ENCODE results near the gene WFS1.

The WFS1 gene

GRCh38 chr4:6288342-6288741 lies 18.7 kb downstream of the WFS1 start:
- DNase-seq (ENCODE audit: low read depth), result no peak
- TF ChIP-seq CTCF (conservative IDR thresholded peaks at IDR 0.05; ENCODE audit: low read depth, low read length), result no peak
- no peak overlapping the region for H3K4me3 ChIP-seq (ENCODE audit: low read length)

GRCh38 chr4:6288871-6289270 lies 19.2 kb downstream of the WFS1 start:
- no peak overlapping the region for H3K4me3 ChIP-seq (ENCODE audit: low read length)
- DNase-seq (ENCODE audit: low read depth), result no peak
- TF ChIP-seq CTCF (conservative IDR thresholded peaks at IDR 0.05; ENCODE audit: low read depth, low read length), result no peak

- DNase-seq (ENCODE audit: low read depth), result no peak
- TF ChIP-seq CTCF (conservative IDR thresholded peaks at IDR 0.05; ENCODE audit: low read depth, low read length), result no peak
- no peak overlapping the region for H3K4me3 ChIP-seq (ENCODE audit: low read length)
Measured at GRCh38 chr4:6290256-6290655, 20.6 kb downstream of the WFS1 start.

- no peak overlapping the region for H3K4me3 ChIP-seq (ENCODE audit: low read length)
- no peak for TF ChIP-seq CTCF (conservative IDR thresholded peaks at IDR 0.05; ENCODE audit: low read depth, low read length)
- DNase-seq (ENCODE audit: low read depth), result no peak
Measured at GRCh38 chr4:6290769-6291547, 21.3 kb downstream of the WFS1 start.

GRCh38 chr4:6291784-6292297 lies 22.2 kb downstream of the WFS1 start:
- no peak for TF ChIP-seq CTCF (conservative IDR thresholded peaks at IDR 0.05; ENCODE audit: low read depth, low read length)
- DNase-seq (ENCODE audit: low read depth), result no peak
- H3K4me3 ChIP-seq (ENCODE audit: low read length), result no peak overlapping the region

GRCh38 chr4:6292376-6293096 lies 22.9 kb downstream of the WFS1 start:
- TF ChIP-seq CTCF (conservative IDR thresholded peaks at IDR 0.05; ENCODE audit: low read depth, low read length), result no peak
- DNase-seq (ENCODE audit: low read depth), result no peak
- no peak overlapping the region for H3K4me3 ChIP-seq (ENCODE audit: low read length)

GRCh38 chr4:6293097-6293445 lies 23.4 kb downstream of the WFS1 start:
- no peak overlapping the region for H3K4me3 ChIP-seq (ENCODE audit: low read length)
- TF ChIP-seq CTCF (conservative IDR thresholded peaks at IDR 0.05; ENCODE audit: low read depth, low read length), result no peak
- DNase-seq (ENCODE audit: low read depth), result no peak

Data from retinal pigment epithelial cell (primary cell).